Ovary (tissue), 9 donors: ENCODE measurements around the gene GAL3ST2. TPM values are rescaled to one million over a fixed set of nuclear protein-coding genes. Genes with fewer than 3 reads are reported as not detected.

Source experiments
- DNase-seq, 5 donors: peaks; one replicate each; pipeline ENCODE4 v3.0.0-alpha.2; 2019 to 2020
- H3K27ac ChIP-seq, 2 donors: fragments of 200-600 bp; one replicate each; pipeline versions ENCODE4 v1.5.1 to v1.8.0; 2019 to 2022
- H3K27me3 ChIP-seq: fragments of 200-600 bp; one replicate; pipeline ENCODE4 v1.8.0; 2022
- H3K36me3 ChIP-seq: fragments of 200-600 bp; sonication (generic); one replicate; pipeline ENCODE4 v1.5.1; 2019
- H3K4me1 ChIP-seq: one replicate; pipeline ENCODE4 v1.8.1; 2013; ENCODE audit warnings: mild to moderate bottlenecking, moderate library complexity; ENCODE audit not compliant: insufficient read depth
- H3K4me3 ChIP-seq: fragments of 200-600 bp; sonication (generic); one replicate; pipeline ENCODE4 v1.5.1; 2017
- H3K9me3 ChIP-seq, 2 donors: fragments of 200-600 bp in 1 of 2; sonication (generic) in 1 of 2; one replicate each; pipeline versions ENCODE4 v1.5.1 to v1.8.1; 2013 to 2019; ENCODE audit warnings: mild to moderate bottlenecking in 1 of 2, moderate library complexity in 1 of 2
- EP300 ChIP-seq: sonication (generic); formaldehyde crosslinking; IDR thresholded peaks from one replicate; pipeline ENCODE4 v1.6.1; 2017; ENCODE audit warnings: antibody characterized with exemption
- POLR2A ChIP-seq: fragments of 450-650 bp; IDR thresholded peaks from one replicate; pipeline ENCODE4 v1.6.1; 2017; ENCODE audit warnings: antibody characterized with exemption, mild to moderate bottlenecking, moderate library complexity
- WGBS, 3 donors: extraction: QIAGEN DNeasy Blood & Tissue Kit in 1 of 3; methylation state at CpG; one replicate each; pipeline versions ENCODE4 v1.1.5 to v1.1.7; 2013 to 2017; 5-methylcytosine and 5-hydroxymethylcytosine counted together
- intact Hi-C, 4 donors: fragments of 100-400 bp; cut with DNase I; formaldehyde crosslinking; loops; one replicate each; pipeline versions ENCODE4 v1.11.0 to v1.15.1; 2022 to 2023
- polyA plus RNA-seq, 2 donors: library from polyadenylated mRNA; stranded (reverse); fragments of 200-250 nt in 1 of 2; fragments of 350-450 nt in 1 of 2; fragmentation: Illumina TruSeq in 1 of 2; extraction: RNeasy Lipid Tissue Mini Kit (QIAGEN cat#74804) in 1 of 2; gene quantifications; one replicate each; pipeline ENCODE4 v1.2.3, GENCODE V29; 2013 to 2014
- total RNA-seq, 7 donors: library from RNA; depleted of rRNA in 2 of 7; stranded (reverse); fragments of >200 nt in 2 of 7; fragmentation: NEBNext Ultra II Directional in 3 of 7; extraction: Animal tissue kit (Norgen Biotek cat#: 25700) in 3 of 7; gene quantifications; one replicate each; pipeline versions ENCODE4 v1.1.0 to v1.2.4, GENCODE V29; 2016 to 2023
- TF ChIP-seq, protein P1 (sequence below), 3 donors: fragments of 450-650 bp in 2 of 3; fragments of 200-600 bp in 1 of 3; IDR thresholded peaks; one replicate each; pipeline versions ENCODE4 v1.5.1 to v1.8.0; 2016 to 2022; ENCODE audit warnings: antibody characterized with exemption in 3 of 3, mild to moderate bottlenecking in 1 of 3
- donor health status: DM: no; HTN: no; CAD: no; lungs with moderate emphysema.
- donor health status: DM: no; HTN: no; CAD: no.
- donor health status: Bipolar disorder and iron deficiency.
- donor health status: DM: yes; HTN: yes; CAD: no.
- donor health status: DM: no; HTN: no; CAD: no.
- donor health status: DM: yes; HTN: yes; CAD: no.

GAL3ST2 gene
- total and polyA plus RNA-seq, 9 donors: 0.05 to 4.3 (median 0.57) TPM; not detected in 3

GRCh38 chr2:241750076-241750840 is 26.4 kb upstream of the GAL3ST2 start:
- H3K36me3 ChIP-seq: no peaks in the 10 kb centered on the region
- no peak overlapping the region for H3K27ac ChIP-seq
- intact Hi-C loops: loop anchor here in 1 of 4 donors (10.0 kb wide), 1 partner anchor 125 kb away; no protein-coding TSS in a partner anchor
- H3K4me3 ChIP-seq: no peak overlapping the region
- H3K4me1 ChIP-seq: peaks cover 2% of the 10 kb centered on the region
- no peaks in the 10 kb centered on the region for H3K9me3 ChIP-seq
- no peak for DNase-seq
- 27 to 45% (median 27%) methylated on average over 22 of the region's 22 CpGs for WGBS, 3 donors
- TF ChIP-seq, protein P1, sequence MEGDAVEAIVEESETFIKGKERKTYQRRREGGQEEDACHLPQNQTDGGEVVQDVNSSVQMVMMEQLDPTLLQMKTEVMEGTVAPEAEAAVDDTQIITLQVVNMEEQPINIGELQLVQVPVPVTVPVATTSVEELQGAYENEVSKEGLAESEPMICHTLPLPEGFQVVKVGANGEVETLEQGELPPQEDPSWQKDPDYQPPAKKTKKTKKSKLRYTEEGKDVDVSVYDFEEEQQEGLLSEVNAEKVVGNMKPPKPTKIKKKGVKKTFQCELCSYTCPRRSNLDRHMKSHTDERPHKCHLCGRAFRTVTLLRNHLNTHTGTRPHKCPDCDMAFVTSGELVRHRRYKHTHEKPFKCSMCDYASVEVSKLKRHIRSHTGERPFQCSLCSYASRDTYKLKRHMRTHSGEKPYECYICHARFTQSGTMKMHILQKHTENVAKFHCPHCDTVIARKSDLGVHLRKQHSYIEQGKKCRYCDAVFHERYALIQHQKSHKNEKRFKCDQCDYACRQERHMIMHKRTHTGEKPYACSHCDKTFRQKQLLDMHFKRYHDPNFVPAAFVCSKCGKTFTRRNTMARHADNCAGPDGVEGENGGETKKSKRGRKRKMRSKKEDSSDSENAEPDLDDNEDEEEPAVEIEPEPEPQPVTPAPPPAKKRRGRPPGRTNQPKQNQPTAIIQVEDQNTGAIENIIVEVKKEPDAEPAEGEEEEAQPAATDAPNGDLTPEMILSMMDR (IDR thresholded peaks at IDR 0.05): no peak
- TF ChIP-seq POLR2A: no peak
- TF ChIP-seq EP300: no peak
- H3K27me3 ChIP-seq: no peaks in the 10 kb centered on the region

GRCh38 chr2:241751152-241751551 is 25.5 kb upstream of the GAL3ST2 start:
- Histone ChIP-seq H3K36me3 (no peaks in the 10 kb centered on the region), H3K4me3 (no peak overlapping the region), H3K4me1 (peaks cover 2% of the 10 kb centered on the region), H3K27me3 (no peaks in the 10 kb centered on the region), H3K9me3 (no peaks in the 10 kb centered on the region), H3K27ac (no peak overlapping the region)
- no peak for DNase-seq
- intact Hi-C loops: loop anchor here in 1 of 4 donors (10.0 kb wide), 1 partner anchor 124 kb away; no protein-coding TSS in a partner anchor
- whole genome bisulfite sequencing, 3 donors: 87 to 95% (median 89%) methylated on average over 15 of the region's 15 CpGs
- TF ChIP-seq EP300 (no peak), POLR2A (no peak)
- TF ChIP-seq, protein P1 (IDR thresholded peaks at IDR 0.05): no peak

GRCh38 chr2:241751776-241752175 is 24.8 kb upstream of the GAL3ST2 start:
- no peak for DNase-seq
- intact Hi-C loops: loop anchor here in 1 of 4 donors (10.0 kb wide), 1 partner anchor 123 kb away; no protein-coding TSS in a partner anchor
- H3K27ac ChIP-seq: no peak overlapping the region
- no peak overlapping the region for H3K4me3 ChIP-seq
- H3K36me3 ChIP-seq: no peaks in the 10 kb centered on the region
- WGBS, 3 donors: 91 to 97% (median 93%) methylated on average over 18 of the region's 18 CpGs
- H3K9me3 ChIP-seq: no peaks in the 10 kb centered on the region
- H3K27me3 ChIP-seq: no peaks in the 10 kb centered on the region
- peaks cover 2% of the 10 kb centered on the region for H3K4me1 ChIP-seq
- TF ChIP-seq, protein P1 (IDR thresholded peaks at IDR 0.05): no peak
- TF ChIP-seq EP300 (no peak), POLR2A (no peak)

- peaks cover 2% of the 10 kb centered on the region for H3K4me1 ChIP-seq
- no peak overlapping the region for H3K27ac ChIP-seq
- no peak for DNase-seq
- H3K4me3 ChIP-seq: no peak overlapping the region
- TF ChIP-seq POLR2A (no peak), EP300 (no peak)
- TF ChIP-seq, protein P1 (IDR thresholded peaks at IDR 0.05): no peak
- no peaks in the 10 kb centered on the region for H3K36me3 ChIP-seq
- no peaks in the 10 kb centered on the region for H3K9me3 ChIP-seq
- WGBS, 3 donors: 93 to 95% (median 95%) methylated on average over 13 to 14 of the region's 14 CpGs
- H3K27me3 ChIP-seq: no peaks in the 10 kb centered on the region
- intact Hi-C loops: loop anchor here in 1 of 4 donors (10.0 kb wide), 1 partner anchor 123 kb away; no protein-coding TSS in a partner anchor
Measured at GRCh38 chr2:241752253-241752652, 24.4 kb upstream of the GAL3ST2 start.
